CD14-positive monocyte (primary cell): ENCODE data around the gene TNNT2. TPM values are rescaled to one million over a fixed set of nuclear protein-coding genes. Genes with fewer than 3 reads are reported as not detected.

Experiments
- DNase-seq, 3 donors: peaks; one replicate each; pipeline ENCODE4 v3.0.0-alpha.2; 2011 to 2022
- H2AFZ ChIP-seq: 2 replicates; pipeline ENCODE4 v1.6.0; 2012; ENCODE audit warnings: mild to moderate bottlenecking, low read depth, low read length, inconsistent platforms; ENCODE audit not compliant: insufficient read depth, poor library complexity, severe bottlenecking
- H3K27ac ChIP-seq, 2 donors: 1 replicate in 1 of 2; 2 replicates in 1 of 2; pipeline ENCODE4 v1.5.1; 2012 to 2013; ENCODE audit warnings: low read length in 2 of 2, control low read depth in 1 of 2, inconsistent platforms in 1 of 2, low read depth in 1 of 2, mild to moderate bottlenecking in 1 of 2
- H3K27me3 ChIP-seq, 2 donors: one replicate each; pipeline versions ENCODE4 v1.6.0 to v1.6.1; 2011 to 2013; ENCODE audit warnings: low read length in 2 of 2; ENCODE audit not compliant: control insufficient read depth in 2 of 2, insufficient read depth in 2 of 2
- H3K36me3 ChIP-seq, 2 donors: replicated peaks in 1 of 2; 1 replicate in 1 of 2; 2 replicates in 1 of 2; pipeline versions ENCODE4 v1.5.1 to v1.6.1; 2012 to 2013; ENCODE audit warnings: low read length in 2 of 2, control low read depth in 1 of 2, inconsistent platforms in 1 of 2, mild to moderate bottlenecking in 1 of 2; ENCODE audit not compliant: insufficient read depth in 2 of 2, control insufficient read depth in 1 of 2
- H3K4me1 ChIP-seq, 2 donors: 1 replicate in 1 of 2; 2 replicates in 1 of 2; pipeline versions ENCODE4 v1.5.1 to v1.6.1; 2012 to 2013; ENCODE audit warnings: low read length in 2 of 2, control low read depth in 1 of 2, inconsistent platforms in 1 of 2, mild to moderate bottlenecking in 1 of 2, moderate library complexity in 1 of 2; ENCODE audit not compliant: insufficient read depth in 2 of 2, control insufficient read depth in 1 of 2
- H3K4me2 ChIP-seq: replicated peaks from 2 replicates; pipeline ENCODE3; 2012; ENCODE audit warnings: low read length, moderate library complexity, mild to moderate bottlenecking; ENCODE audit not compliant: poor library complexity, severe bottlenecking; ENCODE audit errors: extremely low read depth
- H3K4me3 ChIP-seq, 3 experiments: fragments of 200-600 bp in 1 of 3; sonication (generic) in 1 of 3; replicated peaks in 1 of 3; 1 replicate in 2 of 3; 2 replicates in 1 of 3; pipeline ENCODE4 v1.5.1; 2011 to 2013; ENCODE audit warnings: low read length in 3 of 3, mild to moderate bottlenecking in 3 of 3, control low read depth in 2 of 3, low read depth in 2 of 3, inconsistent platforms in 1 of 3, moderate library complexity in 1 of 3
- H3K79me2 ChIP-seq: 2 replicates; pipeline ENCODE4 v1.6.0; 2012; ENCODE audit warnings: mild to moderate bottlenecking, control low read depth, inconsistent platforms, low read length, moderate library complexity; ENCODE audit not compliant: insufficient read depth
- H3K9ac ChIP-seq: 2 replicates; pipeline ENCODE4 v1.6.0; 2017; ENCODE audit warnings: low read length, mild to moderate bottlenecking; ENCODE audit not compliant: insufficient read depth, poor library complexity, severe bottlenecking
- H3K9me3 ChIP-seq, 2 donors: replicated peaks in 1 of 2; 1 replicate in 1 of 2; 2 replicates in 1 of 2; pipeline versions ENCODE4 v1.5.1 to v1.6.1; 2012 to 2013; ENCODE audit warnings: low read length in 2 of 2, control low read depth in 1 of 2; ENCODE audit not compliant: control insufficient read depth in 1 of 2, insufficient read depth in 1 of 2
- H4K20me1 ChIP-seq: 2 replicates; pipeline ENCODE4 v1.6.0; 2012; ENCODE audit warnings: mild to moderate bottlenecking, low read length, control low read depth, moderate library complexity; ENCODE audit not compliant: insufficient read depth
- H3K27ac Mint-ChIP-seq, 7 donors: one replicate each; pipeline ENCODE4 v1.8.0; 2020; ENCODE audit warnings: mild to moderate bottlenecking in 7 of 7, mixed read lengths in 7 of 7, moderate library complexity in 6 of 7, inconsistent platforms in 2 of 7
- H3K27me3 Mint-ChIP-seq, 3 donors: one replicate each; pipeline ENCODE4 v1.8.0; 2021 to 2022; ENCODE audit warnings: low read depth in 3 of 3, mild to moderate bottlenecking in 3 of 3, mixed read lengths in 3 of 3, moderate library complexity in 3 of 3, inconsistent platforms in 1 of 3
- H3K36me3 Mint-ChIP-seq, 2 donors: one replicate each; pipeline ENCODE4 v1.8.0; 2020; ENCODE audit warnings: mixed read lengths in 2 of 2, inconsistent platforms in 1 of 2, mild to moderate bottlenecking in 1 of 2
- H3K4me1 Mint-ChIP-seq: one replicate; pipeline ENCODE4 v1.8.0; 2020; ENCODE audit warnings: mild to moderate bottlenecking, mixed read lengths
- H3K4me3 Mint-ChIP-seq, 2 donors: one replicate each; pipeline ENCODE4 v1.8.0; 2020; ENCODE audit warnings: mild to moderate bottlenecking in 2 of 2, mixed read lengths in 2 of 2, moderate library complexity in 1 of 2
- H3K9me3 Mint-ChIP-seq, 7 donors: one replicate each; pipeline ENCODE4 v1.8.0; 2020 to 2022; ENCODE audit warnings: mixed read lengths in 7 of 7, mild to moderate bottlenecking in 6 of 7, moderate library complexity in 6 of 7, inconsistent platforms in 2 of 7
- WGBS: methylation state at CpG from one replicate; pipeline ENCODE4 v1.1.5; 2013; ENCODE audit warnings: missing lambda C conversion rate; ENCODE audit not compliant: insufficient coverage; 5-methylcytosine and 5-hydroxymethylcytosine counted together
- intact Hi-C, 2 donors: fragments of 100-400 bp; cut with micrococcal nuclease; formaldehyde crosslinking; loops; one replicate each; pipeline versions ENCODE4 v1.15.0 to v1.15.1; 2023
- polyA plus RNA-seq, 3 donors: library from polyadenylated mRNA; depleted of rRNA in 1 of 3; unstranded in 2 of 3; stranded (reverse) in 1 of 3; fragments of 300-500 nt in 2 of 3; fragments of >200 nt in 1 of 3; fragmentation: Illumina TruSeq in 2 of 3; gene quantifications; 1 replicate in 2 of 3; 2 replicates in 1 of 3; pipeline ENCODE4 v1.2.3, GENCODE V29; 2012 to 2021
- TF ChIP-seq, protein P1 (sequence below): fragments of 200-600 bp; IDR thresholded peaks from one replicate; pipeline ENCODE4 v1.8.0; 2022; ENCODE audit warnings: antibody characterized with exemption, mild to moderate bottlenecking

TNNT2 gene
- polyA plus RNA-seq, 3 donors = not detected

DNA sequence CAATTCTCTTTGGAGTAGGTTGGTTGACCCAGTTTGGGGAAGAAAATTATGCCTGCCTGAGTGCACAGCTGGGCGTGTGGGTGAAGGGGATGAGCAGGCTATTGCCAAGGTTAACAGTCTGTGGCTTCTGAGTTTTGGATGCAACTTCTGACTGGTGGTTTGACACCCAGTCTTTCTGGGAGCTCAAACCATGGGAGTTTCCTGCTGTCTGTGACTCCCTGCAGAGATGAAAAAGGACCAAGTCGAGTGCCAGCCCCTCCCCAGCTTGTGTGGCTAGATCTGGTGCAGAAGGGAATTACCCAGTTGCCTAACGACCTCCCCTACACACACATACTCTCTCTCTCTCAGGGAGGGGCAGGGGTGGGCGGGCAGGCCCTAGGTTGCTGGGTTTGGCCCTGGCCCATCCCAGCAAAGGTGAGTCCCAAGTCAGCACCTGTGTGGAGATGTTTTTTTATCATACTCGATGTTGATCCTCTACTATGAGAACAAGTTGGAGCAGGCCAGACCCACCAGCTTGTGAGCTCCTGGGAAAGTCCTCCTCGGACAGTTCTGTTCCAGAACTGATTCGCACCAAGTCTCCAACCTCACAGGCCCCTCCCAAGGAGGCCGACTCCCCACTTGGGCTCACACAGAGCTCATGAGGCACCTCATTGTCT lies 66.0 kb downstream of the TNNT2 start:
- no peak overlapping the region for H2AFZ ChIP-seq
- no peaks in the 10 kb centered on the region for H3K9me3 Mint-ChIP-seq
- H3K27me3 Mint-ChIP-seq = peaks cover 9 to 26% (median 21%) of the 10 kb centered on the region in 3 donors
- H3K4me1 ChIP-seq = no peaks in the 10 kb centered on the region
- no peaks in the 10 kb centered on the region for H4K20me1 ChIP-seq
- no peak overlapping the region for H3K4me3 Mint-ChIP-seq
- no peak overlapping the region for H3K4me2 ChIP-seq
- WGBS = 82% methylated on average over 3 of the region's 8 CpGs
- no peaks in the 10 kb centered on the region for H3K9me3 ChIP-seq
- no peak for DNase-seq
- intact Hi-C loops = no loop called here
- H3K79me2 ChIP-seq = no peaks in the 10 kb centered on the region
- no peak overlapping the region for H3K4me3 ChIP-seq
- no peaks in the 10 kb centered on the region for H3K4me1 Mint-ChIP-seq
- H3K27ac Mint-ChIP-seq = no peak overlapping the region
- TF ChIP-seq, protein P1, sequence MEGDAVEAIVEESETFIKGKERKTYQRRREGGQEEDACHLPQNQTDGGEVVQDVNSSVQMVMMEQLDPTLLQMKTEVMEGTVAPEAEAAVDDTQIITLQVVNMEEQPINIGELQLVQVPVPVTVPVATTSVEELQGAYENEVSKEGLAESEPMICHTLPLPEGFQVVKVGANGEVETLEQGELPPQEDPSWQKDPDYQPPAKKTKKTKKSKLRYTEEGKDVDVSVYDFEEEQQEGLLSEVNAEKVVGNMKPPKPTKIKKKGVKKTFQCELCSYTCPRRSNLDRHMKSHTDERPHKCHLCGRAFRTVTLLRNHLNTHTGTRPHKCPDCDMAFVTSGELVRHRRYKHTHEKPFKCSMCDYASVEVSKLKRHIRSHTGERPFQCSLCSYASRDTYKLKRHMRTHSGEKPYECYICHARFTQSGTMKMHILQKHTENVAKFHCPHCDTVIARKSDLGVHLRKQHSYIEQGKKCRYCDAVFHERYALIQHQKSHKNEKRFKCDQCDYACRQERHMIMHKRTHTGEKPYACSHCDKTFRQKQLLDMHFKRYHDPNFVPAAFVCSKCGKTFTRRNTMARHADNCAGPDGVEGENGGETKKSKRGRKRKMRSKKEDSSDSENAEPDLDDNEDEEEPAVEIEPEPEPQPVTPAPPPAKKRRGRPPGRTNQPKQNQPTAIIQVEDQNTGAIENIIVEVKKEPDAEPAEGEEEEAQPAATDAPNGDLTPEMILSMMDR = no peak
- H3K36me3 Mint-ChIP-seq = no peaks in the 10 kb centered on the region
- peaks cover 0 to 16% of the 10 kb centered on the region in 2 donors for H3K27me3 ChIP-seq
- no peak overlapping the region for H3K9ac ChIP-seq
- no peaks in the 10 kb centered on the region for H3K36me3 ChIP-seq
- no peak overlapping the region for H3K27ac ChIP-seq

DNA sequence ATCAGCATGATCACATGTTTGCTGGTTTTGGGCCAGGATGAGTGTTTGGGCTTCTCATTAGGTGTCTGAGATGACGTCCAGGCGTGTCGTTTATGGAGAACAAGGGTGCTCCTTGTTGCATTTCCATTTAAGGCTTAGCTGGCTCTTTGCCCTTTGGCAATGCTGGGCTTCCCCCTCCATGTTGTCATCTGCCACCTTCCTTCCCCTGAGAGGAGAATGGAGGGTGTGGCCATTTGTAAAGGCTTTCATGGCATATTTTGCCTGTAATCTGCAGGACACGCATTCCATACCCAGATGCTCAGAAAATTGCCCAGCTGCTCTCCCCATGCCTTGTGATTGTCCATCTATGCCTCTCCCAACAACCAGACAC lies 66.5 kb downstream of the TNNT2 start:
- no peak overlapping the region for H3K27ac ChIP-seq
- no peak overlapping the region for H2AFZ ChIP-seq
- Mint-ChIP-seq H3K27me3 (peaks cover 9 to 26% (median 21%) of the 10 kb centered on the region in 3 donors), H3K36me3 (no peaks in the 10 kb centered on the region), H3K9me3 (no peaks in the 10 kb centered on the region), H3K27ac (no peak overlapping the region), H3K4me3 (no peak overlapping the region), H3K4me1 (no peaks in the 10 kb centered on the region)
- TF ChIP-seq, protein P1 = no peak
- H3K9ac ChIP-seq = no peak overlapping the region
- no peaks in the 10 kb centered on the region for H3K9me3 ChIP-seq
- no peaks in the 10 kb centered on the region for H3K4me1 ChIP-seq
- intact Hi-C loops = no loop called here
- no peak overlapping the region for H3K4me2 ChIP-seq
- H3K4me3 ChIP-seq = no peak overlapping the region
- H3K27me3 ChIP-seq = peaks cover 0 to 16% of the 10 kb centered on the region in 2 donors
- no peaks in the 10 kb centered on the region for H3K79me2 ChIP-seq
- no peaks in the 10 kb centered on the region for H3K36me3 ChIP-seq
- WGBS = no CpG with 5 or more reads among the region's 4 CpGs
- DNase-seq = no peak
- H4K20me1 ChIP-seq = no peaks in the 10 kb centered on the region
